ENCODE results near the gene TRRAP. TPM values are rescaled to one million over a fixed set of nuclear protein-coding genes. Genes with fewer than 3 reads are reported as not detected.
A peak's percentile ranks its signal among the peaks of the same experiment; 100 is the strongest.

Gene TRRAP
- total RNA-seq, 2 donors from 2014 or later = 70.1 to 77.2 TPM

- H3K4me1 Mint-ChIP-seq = no peaks in the 10 kb centered on the region
- ATAC-seq = no peak
- H3K27ac Mint-ChIP-seq = no peak overlapping the region
- peak overlapping the region; percentile 25 for H3K4me3 Mint-ChIP-seq
- DNase-seq = no peak
- peaks cover 3% of the 10 kb centered on the region for H3K36me3 Mint-ChIP-seq (ENCODE audit: low read depth)
- H3K27me3 Mint-ChIP-seq = peaks cover 13% of the 10 kb centered on the region
- no peaks in the 10 kb centered on the region for H3K9me3 ChIP-seq (ENCODE audit: control insufficient read depth, low read length, poor library complexity, severe bottlenecking)
These were observed 25.5 kb upstream of the TRRAP start for GRCh38 chr7:98852826-98853225.

GRCh38 chr7:98855610-98856422, 22.5 kb upstream of the TRRAP start:
- H3K27ac Mint-ChIP-seq = no peak overlapping the region
- peaks cover 5% of the 10 kb centered on the region for H3K36me3 Mint-ChIP-seq (ENCODE audit: low read depth)
- H3K9me3 ChIP-seq (ENCODE audit: control insufficient read depth, low read length, poor library complexity, severe bottlenecking) = no peaks in the 10 kb centered on the region
- no peak for ATAC-seq
- H3K4me3 Mint-ChIP-seq = no peak overlapping the region
- H3K4me1 Mint-ChIP-seq = no peaks in the 10 kb centered on the region
- no peak for DNase-seq
- peaks cover 25% of the 10 kb centered on the region for H3K27me3 Mint-ChIP-seq

DNA sequence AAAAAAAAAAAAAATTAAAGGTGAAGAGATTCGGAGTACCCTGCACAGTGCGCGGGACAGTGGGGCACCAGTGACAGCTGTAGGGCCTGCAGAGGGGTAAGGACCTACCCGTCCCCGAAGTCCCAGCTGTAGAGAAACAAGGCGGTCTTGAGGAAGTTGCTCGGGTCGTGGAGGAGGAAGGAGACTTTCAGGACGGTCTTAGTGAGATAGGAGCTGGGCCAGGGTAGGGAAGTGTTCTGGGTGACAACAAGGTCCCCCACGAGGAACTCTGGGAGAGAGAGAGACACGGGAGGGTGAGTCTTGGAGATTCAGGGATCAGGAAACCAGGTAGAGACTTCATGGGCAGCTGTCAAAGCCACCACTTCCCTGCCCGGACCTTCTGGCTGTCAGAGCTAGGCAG, 18.3 kb upstream of the TRRAP start:
- no peak overlapping the region for H3K27ac Mint-ChIP-seq
- peaks cover 2% of the 10 kb centered on the region for H3K4me1 Mint-ChIP-seq
- ATAC-seq (no peak), DNase-seq (no peak)
- peaks cover 16% of the 10 kb centered on the region for H3K27me3 Mint-ChIP-seq
- H3K4me3 Mint-ChIP-seq = no peak overlapping the region
- no peaks in the 10 kb centered on the region for H3K9me3 ChIP-seq (ENCODE audit: control insufficient read depth, low read length, poor library complexity, severe bottlenecking)
- H3K36me3 Mint-ChIP-seq (ENCODE audit: low read depth) = peaks cover 2% of the 10 kb centered on the region

GRCh38 chr7:98862203-98862602, 16.1 kb upstream of the TRRAP start:
- H3K27me3 Mint-ChIP-seq = peaks cover 14% of the 10 kb centered on the region
- peaks cover 2% of the 10 kb centered on the region for H3K36me3 Mint-ChIP-seq (ENCODE audit: low read depth)
- H3K4me3 Mint-ChIP-seq = no peak overlapping the region
- H3K9me3 ChIP-seq (ENCODE audit: control insufficient read depth, low read length, poor library complexity, severe bottlenecking) = no peaks in the 10 kb centered on the region
- H3K4me1 Mint-ChIP-seq = peaks cover 2% of the 10 kb centered on the region
- no peak for DNase-seq
- no peak overlapping the region for H3K27ac Mint-ChIP-seq
- no peak for ATAC-seq

DNA sequence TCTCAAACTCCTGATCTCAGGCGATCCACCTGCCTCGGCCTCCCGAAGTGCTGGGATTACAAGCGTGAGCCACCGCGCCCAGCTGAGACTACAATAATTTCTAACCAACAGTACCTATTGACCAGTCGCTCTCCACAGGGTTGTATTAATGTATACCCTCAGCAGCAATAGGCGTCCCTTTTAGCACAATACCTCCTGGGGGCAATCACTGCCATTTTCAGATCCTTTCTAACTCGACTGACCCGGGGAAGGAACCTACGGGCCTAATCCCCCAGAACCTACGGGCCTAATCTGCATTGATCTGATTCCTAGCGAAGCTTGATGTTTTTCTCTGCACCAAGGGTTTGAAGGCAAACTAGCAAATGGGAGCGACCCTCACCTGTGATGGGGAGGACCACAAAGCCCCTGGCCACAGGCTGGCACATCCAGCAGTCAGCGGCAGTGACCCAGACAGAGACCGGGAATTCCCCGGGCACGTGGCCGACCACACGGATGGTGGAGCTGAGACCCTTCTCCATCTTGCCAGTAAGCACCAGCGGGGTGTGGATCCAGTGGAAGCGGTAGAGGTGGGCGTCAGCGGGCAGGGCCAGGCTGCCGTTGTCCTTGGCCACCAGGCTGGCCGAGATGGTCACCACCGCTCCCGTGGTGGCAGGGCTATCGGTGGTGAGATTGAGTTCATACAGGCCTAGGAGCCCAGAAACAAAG, 15.5 kb upstream of the TRRAP start:
- H3K27me3 Mint-ChIP-seq = peaks cover 12% of the 10 kb centered on the region
- H3K4me3 Mint-ChIP-seq = no peak overlapping the region

DNA sequence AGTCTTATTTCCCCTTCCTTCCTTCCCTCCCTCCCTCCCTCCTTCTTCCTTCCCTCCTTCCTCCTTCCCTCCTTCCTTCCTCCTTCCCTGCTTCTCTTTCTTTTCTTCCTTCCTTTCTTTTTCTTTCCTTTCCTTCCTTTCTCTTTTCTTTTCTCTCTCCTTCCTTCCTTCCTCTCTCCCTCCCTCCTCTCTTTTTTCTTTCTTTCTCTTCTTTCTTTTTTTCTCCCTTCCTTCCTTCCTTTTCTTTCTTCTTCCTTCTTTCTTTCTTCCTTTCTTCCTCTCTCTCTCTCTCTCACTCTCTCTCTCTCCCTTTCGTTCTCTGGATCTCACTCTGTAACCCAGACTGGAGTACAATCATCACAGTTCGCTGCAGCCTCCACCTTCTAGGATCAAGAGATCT, 14.7 kb upstream of the TRRAP start:
- no peaks in the 10 kb centered on the region for H3K9me3 ChIP-seq (ENCODE audit: control insufficient read depth, low read length, poor library complexity, severe bottlenecking)
- peaks cover 2% of the 10 kb centered on the region for H3K4me1 Mint-ChIP-seq

More for the DNA sequence above, 15.5 kb upstream of the TRRAP start:
- ATAC-seq (no peak), DNase-seq (no peak)
- Mint-ChIP-seq H3K4me1 (peaks cover 2% of the 10 kb centered on the region), H3K27ac (no peak overlapping the region), H3K36me3 (ENCODE audit: low read depth) (peaks cover 2% of the 10 kb centered on the region)
- H3K9me3 ChIP-seq (ENCODE audit: control insufficient read depth, low read length, poor library complexity, severe bottlenecking) = no peaks in the 10 kb centered on the region

DNA sequence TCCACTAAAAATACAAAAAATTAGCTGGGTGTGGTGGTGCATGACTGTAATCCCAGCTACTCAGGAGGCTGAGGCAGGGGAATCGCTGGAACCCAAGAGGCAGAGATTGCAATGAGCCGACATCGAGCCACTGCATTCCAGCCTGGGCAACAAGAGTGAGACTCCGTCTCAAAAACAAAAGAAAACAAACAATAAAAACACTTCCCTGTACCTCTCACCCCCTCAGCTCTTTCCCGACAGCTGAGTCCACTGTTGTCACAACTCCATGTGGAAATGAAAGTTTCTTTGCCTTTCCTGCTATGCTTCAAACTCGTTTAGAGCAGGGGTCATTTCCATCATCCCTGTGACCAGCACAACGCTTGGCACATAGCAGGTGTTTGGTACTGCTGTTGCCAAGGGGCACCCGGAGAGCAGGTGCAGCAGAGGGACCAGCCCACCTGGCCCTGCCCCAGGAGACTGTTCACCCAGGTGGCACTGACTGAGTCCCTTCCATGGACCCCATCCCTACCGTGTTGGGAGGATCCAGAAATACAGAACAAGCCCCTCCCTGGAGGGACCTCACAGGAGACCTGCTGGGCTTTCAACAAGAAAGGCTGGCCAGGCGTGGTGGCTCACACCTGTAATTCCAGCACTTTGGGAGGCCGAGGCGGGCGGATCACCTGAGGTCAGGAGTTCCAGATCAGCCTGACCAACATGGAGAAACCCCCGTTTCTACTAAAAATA, 13.4 kb upstream of the TRRAP start:
- H3K36me3 Mint-ChIP-seq (ENCODE audit: low read depth) = no peaks in the 10 kb centered on the region
- peaks cover 7% of the 10 kb centered on the region for H3K27me3 Mint-ChIP-seq
- ATAC-seq (no peak), DNase-seq (no peak)
- H3K4me3 Mint-ChIP-seq = no peak overlapping the region
- H3K4me1 Mint-ChIP-seq = peaks cover 2% of the 10 kb centered on the region
- no peaks in the 10 kb centered on the region for H3K9me3 ChIP-seq (ENCODE audit: control insufficient read depth, low read length, poor library complexity, severe bottlenecking)
- H3K27ac Mint-ChIP-seq = no peak overlapping the region

More for the DNA sequence above, 14.7 kb upstream of the TRRAP start:
- H3K27ac Mint-ChIP-seq = no peak overlapping the region
- DNase-seq = no peak
- no peak for ATAC-seq
- H3K4me3 Mint-ChIP-seq = no peak overlapping the region
- H3K36me3 Mint-ChIP-seq (ENCODE audit: low read depth) = peaks cover 2% of the 10 kb centered on the region
- peaks cover 8% of the 10 kb centered on the region for H3K27me3 Mint-ChIP-seq

DNA sequence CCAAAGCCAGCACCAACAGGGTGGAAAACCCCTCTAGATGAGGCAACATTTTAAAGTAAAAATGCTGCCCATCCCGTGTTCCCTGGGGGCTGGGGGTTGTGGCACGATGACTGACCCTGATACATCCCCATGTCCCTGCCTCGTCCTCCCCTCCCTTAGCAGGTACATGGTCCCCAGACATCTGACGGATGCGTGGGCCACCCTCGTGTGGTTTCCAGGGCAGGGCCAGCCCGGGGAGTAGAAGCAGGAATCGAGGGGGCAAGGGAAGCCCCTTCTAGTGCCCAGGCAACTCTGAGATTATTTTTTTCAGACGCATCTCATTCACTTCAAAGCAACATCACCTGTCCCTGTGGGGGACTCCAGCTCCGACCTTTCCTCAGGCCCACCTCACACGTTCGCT, 12.0 kb upstream of the TRRAP start:
- H3K27me3 Mint-ChIP-seq = no peaks in the 10 kb centered on the region
- no peak overlapping the region for H3K27ac Mint-ChIP-seq
- peaks cover 5% of the 10 kb centered on the region for H3K4me1 Mint-ChIP-seq
- DNase-seq (no peak), ATAC-seq (no peak)
- H3K36me3 Mint-ChIP-seq (ENCODE audit: low read depth) = no peaks in the 10 kb centered on the region
- no peaks in the 10 kb centered on the region for H3K9me3 ChIP-seq (ENCODE audit: control insufficient read depth, low read length, poor library complexity, severe bottlenecking)
- H3K4me3 Mint-ChIP-seq = no peak overlapping the region

GRCh38 chr7:98866765-98867164, 11.6 kb upstream of the TRRAP start:
- Mint-ChIP-seq H3K27ac (no peak overlapping the region), H3K36me3 (ENCODE audit: low read depth) (no peaks in the 10 kb centered on the region), H3K4me1 (peaks cover 5% of the 10 kb centered on the region), H3K4me3 (no peak overlapping the region), H3K27me3 (no peaks in the 10 kb centered on the region)
- no peak for ATAC-seq
- DNase-seq = no peak
- no peaks in the 10 kb centered on the region for H3K9me3 ChIP-seq (ENCODE audit: control insufficient read depth, low read length, poor library complexity, severe bottlenecking)

GRCh38 chr7:98868450-98868849, 9.9 kb upstream of the TRRAP start:
- ATAC-seq (no peak), DNase-seq (no peak)
- no peak overlapping the region for H3K27ac Mint-ChIP-seq
- no peaks in the 10 kb centered on the region for H3K9me3 ChIP-seq (ENCODE audit: control insufficient read depth, low read length, poor library complexity, severe bottlenecking)
- peaks cover 5% of the 10 kb centered on the region for H3K4me1 Mint-ChIP-seq
- no peaks in the 10 kb centered on the region for H3K27me3 Mint-ChIP-seq
- H3K4me3 Mint-ChIP-seq = no peak overlapping the region
- H3K36me3 Mint-ChIP-seq (ENCODE audit: low read depth) = no peaks in the 10 kb centered on the region

DNA sequence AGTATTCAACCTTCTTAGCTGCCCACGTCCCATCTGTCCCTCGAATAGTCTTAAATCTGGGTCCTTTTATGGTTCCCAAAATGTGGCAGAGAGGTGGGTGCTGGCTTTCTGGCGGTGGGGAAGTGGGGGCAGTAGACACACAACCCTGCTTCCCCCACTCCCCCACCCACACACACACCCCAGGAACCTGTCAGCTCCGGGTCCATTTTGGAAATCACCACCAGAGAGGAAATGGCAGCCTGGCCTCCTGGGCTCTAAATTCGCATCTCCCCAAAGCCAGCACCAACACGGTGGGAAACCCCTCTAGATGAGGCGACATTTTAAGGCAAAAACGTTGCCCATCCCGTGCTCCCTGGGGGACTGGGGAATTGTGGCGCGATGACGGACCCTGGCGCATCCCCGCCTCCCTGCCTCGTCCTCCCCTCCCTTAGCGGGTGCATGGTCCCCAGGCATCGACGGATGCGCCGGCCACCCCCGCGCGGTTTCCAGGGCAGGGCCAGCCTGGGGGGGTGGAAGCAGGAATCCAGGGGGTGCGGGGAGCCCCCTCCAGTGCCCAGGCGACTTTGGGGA, 9.2 kb upstream of the TRRAP start:
- ATAC-seq = no peak
- peaks cover 3% of the 10 kb centered on the region for H3K4me1 Mint-ChIP-seq
- H3K36me3 Mint-ChIP-seq (ENCODE audit: low read depth) = no peaks in the 10 kb centered on the region
- no peak for DNase-seq
- H3K27me3 Mint-ChIP-seq = no peaks in the 10 kb centered on the region
- no peak overlapping the region for H3K27ac Mint-ChIP-seq
- no peaks in the 10 kb centered on the region for H3K9me3 ChIP-seq (ENCODE audit: control insufficient read depth, low read length, poor library complexity, severe bottlenecking)
- peak overlapping the region; percentile 87 for H3K4me3 Mint-ChIP-seq

DNA sequence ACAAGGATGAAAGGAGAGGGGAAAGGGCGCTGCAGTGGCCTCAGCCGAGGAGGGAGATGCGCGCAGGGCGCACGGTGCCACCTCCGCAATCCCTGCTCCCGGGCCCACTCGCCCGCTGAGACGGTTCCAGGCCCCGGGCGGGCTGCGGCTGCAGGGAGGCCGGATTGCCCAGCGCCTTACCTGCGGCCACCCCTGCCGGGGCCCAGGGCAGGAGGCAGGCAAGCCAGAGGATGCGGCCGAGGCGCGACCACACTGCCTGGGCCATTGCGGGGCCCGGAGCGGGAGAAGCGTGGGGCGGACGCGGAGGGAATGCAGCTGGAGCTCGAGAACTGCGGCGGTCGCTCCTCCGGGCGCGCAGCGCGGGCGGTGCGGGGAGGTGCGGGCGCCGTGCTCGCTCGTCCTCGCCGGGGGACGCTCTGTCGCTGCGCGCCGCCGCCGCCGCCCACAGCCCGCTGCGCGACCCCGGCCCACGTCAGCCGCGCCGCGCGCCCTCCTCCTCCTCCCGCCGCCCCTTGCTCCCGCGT, 8.7 kb upstream of the TRRAP start, which contains the start of gene TMEM130:
TSS of gene TMEM130 (minus strand) at position 418 of the 524 bp plus-strand sequence. CDS start at position 265, 153 bp downstream.
- DNase-seq (no peak), ATAC-seq (peak; percentile 44)
- Mint-ChIP-seq H3K27ac (peak within 1 kb of the TSS; percentile 21), H3K27me3 (no peaks in the 10 kb centered on the region), H3K36me3 (ENCODE audit: low read depth) (no peaks in the 10 kb centered on the region), H3K4me1 (peaks cover 3% of the 10 kb centered on the region), H3K4me3 (peak within 1 kb of the TSS; percentile 87)
- no peaks in the 10 kb centered on the region for H3K9me3 ChIP-seq (ENCODE audit: control insufficient read depth, low read length, poor library complexity, severe bottlenecking)
